SK-N-SH (cell line): ENCODE results near the gene PHLDB2. TPM values are rescaled to one million over a fixed set of nuclear protein-coding genes. Genes with fewer than 3 reads are reported as not detected.

Experiments used
- CTCF ChIA-PET: fragments of 300-600, 350-600 bp; formaldehyde crosslinking; extraction: SDS; loops from one replicate; lab custom pipeline; 2021; lab: Yijun Ruan, JAX
- POLR2A ChIA-PET: fragments of 350-600 bp; sonication (Branson Sonifier 250); formaldehyde crosslinking; extraction: SDS; loops from one replicate; lab custom pipeline; 2020; ENCODE audit warnings: antibody characterized with exemption, inconsistent platforms; lab: Yijun Ruan, JAX
- DNase-seq: peaks from one replicate; pipeline ENCODE4 v3.0.0; 2012
- H2AFZ ChIP-seq: fragments of 200-600 bp; sonication (generic); 2 replicates; pipeline ENCODE4 v1.8.1; 2016; ENCODE audit warnings: antibody characterized with exemption, mild to moderate bottlenecking, low read depth
- H3F3A ChIP-seq: fragments of 200-600 bp; sonication (generic); replicated peaks from 2 replicates; pipeline ENCODE3; 2016; ENCODE audit warnings: antibody characterized with exemption, mild to moderate bottlenecking; ENCODE audit not compliant: insufficient read depth
- H3K27ac ChIP-seq, 2 experiments: fragments of 200-500 bp in 1 of 2; fragments of 200-600 bp in 1 of 2; sonication (Bioruptor generic) in 1 of 2; sonication (generic), shearing (Covaris generic) in 1 of 2; 2 replicates each; pipeline versions ENCODE4 v1.5.1 to v1.6.1; 2014 to 2016; ENCODE audit warnings: low read depth in 2 of 2, inconsistent platforms in 1 of 2, low read length in 1 of 2, mild to moderate bottlenecking in 1 of 2, mixed read lengths in 1 of 2
- H3K27me3 ChIP-seq: fragments of 200-600 bp; sonication (generic), shearing (Covaris generic); 2 replicates; pipeline ENCODE4 v1.6.1; 2016; ENCODE audit warnings: mixed run types; ENCODE audit not compliant: insufficient read depth
- H3K36me3 ChIP-seq, 2 experiments: fragments of 200-500 bp in 1 of 2; fragments of 200-600 bp in 1 of 2; sonication (Bioruptor generic) in 1 of 2; sonication (generic) in 1 of 2; replicated peaks in 1 of 2; 2 replicates each; pipeline versions ENCODE3 to v1.5.1; 2014 to 2016; ENCODE audit warnings: low read length in 1 of 2, mild to moderate bottlenecking in 1 of 2; ENCODE audit not compliant: insufficient read depth in 2 of 2, control insufficient read depth in 1 of 2
- H3K4me1 ChIP-seq, 2 experiments: fragments of 200-500 bp in 1 of 2; fragments of 200-600 bp in 1 of 2; sonication (Bioruptor generic) in 1 of 2; sonication (generic), shearing (Covaris generic) in 1 of 2; 2 replicates each; pipeline versions ENCODE4 v1.5.1 to v1.6.1; 2014 to 2016; ENCODE audit warnings: low read depth in 1 of 2, low read length in 1 of 2, mixed run types in 1 of 2; ENCODE audit not compliant: insufficient read depth in 2 of 2, control insufficient read depth in 1 of 2
- H3K4me2 ChIP-seq: fragments of 200-600 bp; sonication (generic), shearing (Covaris generic); 2 replicates; pipeline ENCODE4 v1.6.1; 2017; ENCODE audit warnings: mixed run types
- H3K4me3 ChIP-seq, 2 experiments: fragments of 200-500 bp in 1 of 2; fragments of 200-600 bp in 1 of 2; sonication (Bioruptor generic) in 1 of 2; sonication (generic), shearing (Covaris generic) in 1 of 2; 2 replicates each; pipeline versions ENCODE4 v1.5.1 to v1.8.1; 2014 to 2016; ENCODE audit warnings: low read depth in 2 of 2, inconsistent platforms in 1 of 2, low read length in 1 of 2, mild to moderate bottlenecking in 1 of 2, mixed read lengths in 1 of 2, moderate library complexity in 1 of 2
- H3K79me2 ChIP-seq: fragments of 200-600 bp; sonication (generic); 2 replicates; pipeline ENCODE4 v1.8.1; 2017; ENCODE audit warnings: mild to moderate bottlenecking; ENCODE audit not compliant: insufficient read depth
- H3K9ac ChIP-seq: fragments of 200-600 bp; sonication (generic); 2 replicates; pipeline ENCODE4 v1.6.1; 2017; ENCODE audit warnings: mixed run types
- H3K9me2 ChIP-seq: fragments of 200-600 bp; sonication (generic); 2 replicates; pipeline ENCODE4 v1.6.1; 2017; ENCODE audit warnings: mixed run types
- H3K9me3 ChIP-seq: fragments of 200-600 bp; sonication (generic); 2 replicates; pipeline ENCODE4 v1.6.1; 2017; ENCODE audit warnings: mixed run types, mild to moderate bottlenecking, moderate library complexity
- H4K20me1 ChIP-seq: fragments of 200-600 bp; sonication (generic); 2 replicates; pipeline ENCODE4 v1.6.1; 2017; ENCODE audit warnings: mild to moderate bottlenecking, mixed run types; ENCODE audit not compliant: insufficient read depth
- EZH2phosphoT487 ChIP-seq: fragments of 200-600 bp; sonication (generic); IDR thresholded peaks from 2 replicates; pipeline ENCODE4 v1.6.1; 2017; ENCODE audit warnings: low read depth, mixed run types, mild to moderate bottlenecking, antibody characterized with exemption, moderate library complexity, borderline replicate concordance
- FOSL2 ChIP-seq: IDR thresholded peaks from 2 replicates; pipeline ENCODE4 v1.4.0; 2012; ENCODE audit warnings: low read depth, mild to moderate bottlenecking, moderate library complexity, borderline replicate concordance
- FOXM1 ChIP-seq: IDR thresholded peaks from 2 replicates; pipeline ENCODE4 v1.4.0; 2012; ENCODE audit warnings: low read depth, mild to moderate bottlenecking
- GATA2 ChIP-seq: sonication (generic); formaldehyde crosslinking; IDR thresholded peaks from 2 replicates; pipeline ENCODE4 v1.5.0; 2020; ENCODE audit warnings: mild to moderate bottlenecking, missing genetic modification reagents
- MAX ChIP-seq: IDR thresholded peaks from 2 replicates; pipeline ENCODE4 v1.4.0; 2012; ENCODE audit warnings: low read depth
- MEF2A ChIP-seq: IDR thresholded peaks from 2 replicates; pipeline ENCODE4 v1.4.0; 2012; ENCODE audit warnings: low read depth, borderline replicate concordance
- NFIC ChIP-seq: IDR thresholded peaks from 2 replicates; pipeline ENCODE4 v1.4.0; 2012; ENCODE audit warnings: borderline replicate concordance
- NRF1 ChIP-seq: IDR thresholded peaks from 2 replicates; pipeline ENCODE4 v1.6.1; 2012; ENCODE audit warnings: low read depth, mild to moderate bottlenecking, low read length
- RAD21 ChIP-seq: IDR thresholded peaks from 2 replicates; pipeline ENCODE4 v1.6.1; 2012; ENCODE audit warnings: mild to moderate bottlenecking, low read length
- RCOR1 ChIP-seq: fragments of 150-350 bp; IDR thresholded peaks from 2 replicates; pipeline ENCODE4 v1.6.1; 2017; ENCODE audit warnings: antibody characterized with exemption, low read length
- RFX5 ChIP-seq: IDR thresholded peaks from 2 replicates; pipeline ENCODE4 v1.6.1; 2012; ENCODE audit warnings: mild to moderate bottlenecking, improper control_type of control experiment, low read length
- RXRA ChIP-seq: IDR thresholded peaks from 2 replicates; pipeline ENCODE4 v1.4.0; 2012; ENCODE audit warnings: low read depth, mild to moderate bottlenecking, borderline replicate concordance
- SMC3 ChIP-seq: IDR thresholded peaks from 2 replicates; pipeline ENCODE4 v1.6.1; 2012; ENCODE audit warnings: low read depth, low read length, improper control_type of control experiment
- TAF1 ChIP-seq: IDR thresholded peaks from 2 replicates; pipeline ENCODE4 v1.6.1; 2012; ENCODE audit warnings: low read depth, mild to moderate bottlenecking, low read length, moderate library complexity, borderline replicate concordance
- TCF12 ChIP-seq: IDR thresholded peaks from 2 replicates; pipeline ENCODE4 v1.4.0; 2012
- USF1 ChIP-seq: IDR thresholded peaks from 2 replicates; pipeline ENCODE4 v1.4.0; 2012; ENCODE audit warnings: low read depth, borderline replicate concordance
- WGBS: methylation state at CpG from one replicate; pipeline ENCODE4 v1.1.6; 2017; ENCODE audit warnings: low lambda C conversion rate; 5-methylcytosine and 5-hydroxymethylcytosine counted together
- polyA plus RNA-seq, 3 experiments: library from polyadenylated mRNA; depleted of rRNA; stranded (reverse); fragments of >200 nt; gene quantifications; 2 replicates each; pipeline ENCODE4 v1.2.3, GENCODE V29; 2012
- TF ChIP-seq, protein P1 (sequence below): IDR thresholded peaks from 2 replicates; pipeline ENCODE4 v1.4.0; 2012; ENCODE audit warnings: low read depth, borderline replicate concordance
- TF ChIP-seq, protein P2 (sequence below): IDR thresholded peaks from 2 replicates; pipeline ENCODE4; 2012

PHLDB2 gene
- polyA plus RNA-seq, 1 of the 3 experiments (the other 2 are of a cell fraction): 18.0 TPM

- no peaks in the 10 kb centered on the region for H3K27me3 ChIP-seq
- no peaks in the 10 kb centered on the region for H3K9me3 ChIP-seq
- DNase-seq: no peak
- H3K4me3 ChIP-seq: no peak overlapping the region
- H3K36me3 ChIP-seq: peaks cover 43 to 66% of the 10 kb centered on the region in 2 experiments
- POLR2A ChIA-PET: no interaction called here
- H3K9me2 ChIP-seq: no peaks in the 10 kb centered on the region
- no peaks in the 10 kb centered on the region for H3K79me2 ChIP-seq
- H3F3A ChIP-seq: peaks cover 19% of the 10 kb centered on the region
- H3K9ac ChIP-seq: no peak overlapping the region
- 76% methylated on average over 5 of the region's 5 CpGs for WGBS
- TF ChIP-seq TCF12 (no peak), FOXM1 (no peak), FOSL2 (no peak), NRF1 (no peak), MAX (no peak), RCOR1 (no peak), RXRA (no peak), TAF1 (no peak), GATA2 (CRISPR knock-in tag) (no peak), SMC3 (no peak), RFX5 (no peak), RAD21 (no peak), MEF2A (no peak), EZH2phosphoT487 (no peak), NFIC (no peak), USF1 (no peak)
- TF ChIP-seq, protein P1, sequence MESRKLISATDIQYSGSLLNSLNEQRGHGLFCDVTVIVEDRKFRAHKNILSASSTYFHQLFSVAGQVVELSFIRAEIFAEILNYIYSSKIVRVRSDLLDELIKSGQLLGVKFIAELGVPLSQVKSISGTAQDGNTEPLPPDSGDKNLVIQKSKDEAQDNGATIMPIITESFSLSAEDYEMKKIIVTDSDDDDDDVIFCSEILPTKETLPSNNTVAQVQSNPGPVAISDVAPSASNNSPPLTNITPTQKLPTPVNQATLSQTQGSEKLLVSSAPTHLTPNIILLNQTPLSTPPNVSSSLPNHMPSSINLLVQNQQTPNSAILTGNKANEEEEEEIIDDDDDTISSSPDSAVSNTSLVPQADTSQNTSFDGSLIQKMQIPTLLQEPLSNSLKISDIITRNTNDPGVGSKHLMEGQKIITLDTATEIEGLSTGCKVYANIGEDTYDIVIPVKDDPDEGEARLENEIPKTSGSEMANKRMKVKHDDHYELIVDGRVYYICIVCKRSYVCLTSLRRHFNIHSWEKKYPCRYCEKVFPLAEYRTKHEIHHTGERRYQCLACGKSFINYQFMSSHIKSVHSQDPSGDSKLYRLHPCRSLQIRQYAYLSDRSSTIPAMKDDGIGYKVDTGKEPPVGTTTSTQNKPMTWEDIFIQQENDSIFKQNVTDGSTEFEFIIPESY: no peak
- TF ChIP-seq, protein P2, sequence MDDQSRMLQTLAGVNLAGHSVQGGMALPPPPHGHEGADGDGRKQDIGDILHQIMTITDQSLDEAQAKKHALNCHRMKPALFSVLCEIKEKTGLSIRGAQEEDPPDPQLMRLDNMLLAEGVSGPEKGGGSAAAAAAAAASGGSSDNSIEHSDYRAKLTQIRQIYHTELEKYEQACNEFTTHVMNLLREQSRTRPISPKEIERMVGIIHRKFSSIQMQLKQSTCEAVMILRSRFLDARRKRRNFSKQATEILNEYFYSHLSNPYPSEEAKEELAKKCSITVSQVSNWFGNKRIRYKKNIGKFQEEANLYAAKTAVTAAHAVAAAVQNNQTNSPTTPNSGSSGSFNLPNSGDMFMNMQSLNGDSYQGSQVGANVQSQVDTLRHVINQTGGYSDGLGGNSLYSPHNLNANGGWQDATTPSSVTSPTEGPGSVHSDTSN: no peak
- CTCF ChIA-PET: interaction anchor here (0.6 to 12.2 kb wide), 43 partner anchors 9 to 1032 kb away, joined by 3 to 255 read pairs (median 4); partner anchors contain the start of genes ATG3, PHLDB2, SLC35A5 and TAGLN3
- H2AFZ ChIP-seq: no peak overlapping the region
- no peaks in the 10 kb centered on the region for H4K20me1 ChIP-seq
- H3K4me2 ChIP-seq: no peak overlapping the region
- no peak overlapping the region for H3K27ac ChIP-seq
- H3K4me1 ChIP-seq: peaks cover 2 to 7% of the 10 kb centered on the region in 2 experiments; a peak in 2 of 4 replicates
These were observed 109.4 kb downstream of the PHLDB2 start for GRCh38 chr3:111968319-111969054.
